Peyer's patch (tissue), 4 donors: ENCODE results near the gene RAD51B. TPM values are rescaled to one million over a fixed set of nuclear protein-coding genes. Genes with fewer than 3 reads are reported as not detected.

Experiments
- DNase-seq, 3 donors: peaks; one replicate each; pipeline ENCODE4 v3.0.0-alpha.2; 2017 to 2019
- H3K27ac ChIP-seq, 4 donors: fragments of 200-600 bp; sonication (generic); one replicate each; pipeline ENCODE4 v1.5.1; 2016 to 2019
- H3K27me3 ChIP-seq, 2 donors: fragments of 200-600 bp; sonication (generic); one replicate each; pipeline ENCODE4 v1.5.1; 2019
- H3K36me3 ChIP-seq, 3 donors: fragments of 200-600 bp; sonication (generic); one replicate each; pipeline ENCODE4 v1.5.1; 2016 to 2019
- H3K4me1 ChIP-seq, 4 donors: fragments of 200-600 bp; sonication (generic); one replicate each; pipeline ENCODE4 v1.5.1; 2016 to 2019
- H3K4me3 ChIP-seq, 4 donors: fragments of 200-600 bp; sonication (generic); 1 replicate in 3 of 4; 2 replicates in 1 of 4; pipeline ENCODE4 v1.5.1; 2016 to 2019; ENCODE audit warnings: mild to moderate bottlenecking in 1 of 4
- H3K9me3 ChIP-seq, 4 donors: fragments of 200-600 bp; sonication (generic); one replicate each; pipeline ENCODE4 v1.5.1; 2016 to 2019; ENCODE audit warnings: mild to moderate bottlenecking in 1 of 4
- POLR2A ChIP-seq, 2 donors: fragments of 450-650 bp; IDR thresholded peaks; one replicate each; pipeline ENCODE4 v1.5.1; 2017; ENCODE audit warnings: antibody characterized with exemption in 2 of 2, mild to moderate bottlenecking in 2 of 2, moderate library complexity in 2 of 2
- total RNA-seq, 4 donors: library from RNA; depleted of rRNA; stranded (reverse); fragments of >200 nt; gene quantifications; one replicate each; pipeline ENCODE4 v1.1.0, GENCODE V29; 2016
- TF ChIP-seq, protein P1 (sequence below), 6 experiments: fragments of 450-650 bp in 4 of 6; fragments of 200-600 bp in 2 of 6; sonication (generic) in 1 of 6; IDR thresholded peaks; one replicate each; pipeline ENCODE4 v1.5.1; 2017 to 2019; ENCODE audit warnings: antibody characterized with exemption in 6 of 6, mild to moderate bottlenecking in 3 of 6, moderate library complexity in 1 of 6

Gene RAD51B
- total RNA-seq, 4 donors from 2014 or later = 12.6 to 103 (median 33.1) TPM

DNA sequence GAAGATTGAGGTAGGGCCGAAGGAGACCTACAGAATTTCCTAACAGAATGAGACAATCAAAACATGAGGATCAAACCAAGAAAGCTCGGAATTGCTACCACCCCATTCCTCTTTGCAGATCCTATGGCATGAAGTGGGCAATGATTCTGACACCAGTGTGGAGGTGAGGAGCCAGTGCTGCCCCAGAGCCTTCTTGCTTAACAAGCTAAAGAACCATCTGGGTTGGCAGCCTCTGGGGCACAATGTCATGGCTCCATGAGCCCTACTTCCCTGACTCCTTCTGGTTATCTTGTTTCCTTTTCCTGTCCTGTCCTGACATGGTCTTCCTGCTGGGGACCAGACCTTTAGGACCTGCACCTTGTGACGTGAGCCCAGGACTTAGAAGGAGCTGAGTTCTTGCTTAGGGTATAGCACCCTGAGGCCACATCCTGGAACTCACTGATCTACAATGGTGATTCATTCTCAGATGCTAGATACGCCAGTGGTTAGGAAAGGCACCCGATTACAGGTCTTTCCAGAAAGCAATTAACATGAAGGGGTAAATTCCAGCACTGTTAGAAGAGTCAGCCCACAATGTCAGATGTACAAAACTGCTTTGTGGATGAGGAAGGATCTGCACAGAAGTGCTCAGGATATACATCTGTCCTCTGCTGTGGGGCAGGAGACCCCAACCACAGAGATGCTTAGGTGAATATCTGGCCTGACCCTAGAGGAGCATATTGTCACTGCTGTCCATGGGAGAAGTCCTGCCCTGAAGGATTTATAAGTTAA, 649.0 kb downstream of the RAD51B start:
- no peak overlapping the region for H3K27ac ChIP-seq
- H3K4me3 ChIP-seq = no peak overlapping the region
- peaks cover 0 to 5% (median 0%) of the 10 kb centered on the region in 4 donors for H3K4me1 ChIP-seq
- H3K36me3 ChIP-seq = no peaks in the 10 kb centered on the region
- peak in 1 of 3 donors; percentile 73 for DNase-seq
- H3K9me3 ChIP-seq = no peaks in the 10 kb centered on the region
- H3K27me3 ChIP-seq = no peaks in the 10 kb centered on the region
- TF ChIP-seq POLR2A (IDR thresholded peaks at IDR 0.05) = no peak
- TF ChIP-seq, protein P1, sequence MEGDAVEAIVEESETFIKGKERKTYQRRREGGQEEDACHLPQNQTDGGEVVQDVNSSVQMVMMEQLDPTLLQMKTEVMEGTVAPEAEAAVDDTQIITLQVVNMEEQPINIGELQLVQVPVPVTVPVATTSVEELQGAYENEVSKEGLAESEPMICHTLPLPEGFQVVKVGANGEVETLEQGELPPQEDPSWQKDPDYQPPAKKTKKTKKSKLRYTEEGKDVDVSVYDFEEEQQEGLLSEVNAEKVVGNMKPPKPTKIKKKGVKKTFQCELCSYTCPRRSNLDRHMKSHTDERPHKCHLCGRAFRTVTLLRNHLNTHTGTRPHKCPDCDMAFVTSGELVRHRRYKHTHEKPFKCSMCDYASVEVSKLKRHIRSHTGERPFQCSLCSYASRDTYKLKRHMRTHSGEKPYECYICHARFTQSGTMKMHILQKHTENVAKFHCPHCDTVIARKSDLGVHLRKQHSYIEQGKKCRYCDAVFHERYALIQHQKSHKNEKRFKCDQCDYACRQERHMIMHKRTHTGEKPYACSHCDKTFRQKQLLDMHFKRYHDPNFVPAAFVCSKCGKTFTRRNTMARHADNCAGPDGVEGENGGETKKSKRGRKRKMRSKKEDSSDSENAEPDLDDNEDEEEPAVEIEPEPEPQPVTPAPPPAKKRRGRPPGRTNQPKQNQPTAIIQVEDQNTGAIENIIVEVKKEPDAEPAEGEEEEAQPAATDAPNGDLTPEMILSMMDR (IDR thresholded peaks at IDR 0.05) = no peak

GRCh38 chr14:68469208-68469713, 649.7 kb downstream of the RAD51B start:
- TF ChIP-seq, protein P1 (IDR thresholded peaks at IDR 0.05) = no peak
- no peak for TF ChIP-seq POLR2A (IDR thresholded peaks at IDR 0.05)
- Histone ChIP-seq H3K4me1 (peaks cover 0 to 5% (median 0%) of the 10 kb centered on the region in 4 donors), H3K4me3 (no peak overlapping the region), H3K36me3 (no peaks in the 10 kb centered on the region), H3K27ac (no peak overlapping the region), H3K9me3 (no peaks in the 10 kb centered on the region), H3K27me3 (no peaks in the 10 kb centered on the region)
- no peak for DNase-seq

- no peaks in the 10 kb centered on the region for H3K27me3 ChIP-seq
- TF ChIP-seq, protein P1 (IDR thresholded peaks at IDR 0.05) = no peak
- TF ChIP-seq POLR2A (IDR thresholded peaks at IDR 0.05) = no peak
- no peaks in the 10 kb centered on the region for H3K36me3 ChIP-seq
- no peaks in the 10 kb centered on the region for H3K9me3 ChIP-seq
- DNase-seq = no peak
- no peak overlapping the region for H3K4me3 ChIP-seq
- peaks cover 0 to 5% (median 0%) of the 10 kb centered on the region in 4 donors for H3K4me1 ChIP-seq
- no peak overlapping the region for H3K27ac ChIP-seq
Measured at GRCh38 chr14:68470361-68470760, 650.8 kb downstream of the RAD51B start.

DNA sequence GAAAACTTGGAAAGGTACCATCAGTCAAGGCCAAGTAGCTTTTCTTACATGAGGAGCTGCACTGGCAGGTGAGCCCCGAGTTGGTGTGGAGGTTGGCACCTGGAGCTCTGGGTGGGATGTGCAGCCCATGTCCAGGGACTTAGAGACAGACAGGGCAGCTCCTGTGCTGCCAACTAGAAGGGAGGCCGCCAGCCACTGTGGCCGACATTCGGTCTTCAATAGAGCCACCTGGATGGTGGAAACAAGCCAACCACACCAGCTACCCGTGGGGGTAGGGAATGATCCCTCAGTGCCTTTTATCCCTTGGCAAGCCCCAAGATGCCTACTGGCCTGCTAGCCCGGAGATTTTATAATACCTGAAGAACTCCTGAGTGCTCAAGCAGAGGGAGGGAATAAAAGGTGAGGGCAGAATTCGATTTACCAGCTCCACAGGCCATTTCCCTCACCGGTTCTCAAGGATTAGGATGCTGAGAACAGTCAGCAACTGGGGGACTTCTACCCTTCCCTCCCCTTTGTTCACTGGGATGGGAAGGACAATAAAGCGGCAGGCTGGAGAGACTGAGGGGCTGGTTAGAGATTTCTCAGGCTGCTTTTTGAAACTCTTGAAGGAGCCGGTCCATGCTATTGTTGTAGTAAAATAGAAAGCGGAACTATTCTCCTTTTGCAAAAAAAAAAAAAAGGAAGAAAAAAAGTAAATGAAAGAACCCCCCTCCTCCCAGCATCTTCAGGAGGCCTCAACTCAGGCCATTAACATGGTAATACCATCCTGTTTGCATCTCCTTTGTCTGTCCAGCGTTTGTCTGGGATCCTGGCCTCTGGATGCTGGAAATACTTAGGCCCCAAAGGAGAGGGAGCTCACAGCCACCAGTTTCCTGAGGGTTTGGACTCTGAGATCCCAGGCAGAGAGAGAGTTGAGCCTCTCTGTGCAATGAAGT, 651.7 kb downstream of the RAD51B start:
- peak overlapping the region in 3 of 4 donors; percentile 16 to 67 (median 49) for H3K27ac ChIP-seq
- TF ChIP-seq POLR2A (IDR thresholded peaks at IDR 0.05) = no peak
- TF ChIP-seq, protein P1 (IDR thresholded peaks at IDR 0.05) = no peak
- no peak overlapping the region for H3K4me3 ChIP-seq
- no peaks in the 10 kb centered on the region for H3K27me3 ChIP-seq
- no peak for DNase-seq
- H3K4me1 ChIP-seq = peaks cover 0 to 5% (median 2%) of the 10 kb centered on the region in 4 donors
- no peaks in the 10 kb centered on the region for H3K36me3 ChIP-seq
- no peaks in the 10 kb centered on the region for H3K9me3 ChIP-seq

- Histone ChIP-seq H3K4me3 (no peak overlapping the region), H3K27ac (peak overlapping the region in 2 of 4 donors; percentile 49 to 67), H3K27me3 (no peaks in the 10 kb centered on the region), H3K9me3 (no peaks in the 10 kb centered on the region), H3K36me3 (no peaks in the 10 kb centered on the region), H3K4me1 (peaks cover 0 to 9% (median 2%) of the 10 kb centered on the region in 4 donors)
- TF ChIP-seq, protein P1 (IDR thresholded peaks at IDR 0.05) = no peak
- TF ChIP-seq POLR2A (IDR thresholded peaks at IDR 0.05) = no peak
- no peak for DNase-seq
Measured at GRCh38 chr14:68471964-68472508, 652.5 kb downstream of the RAD51B start.
